ENCODE measurements around the gene FILIP1.

FILIP1 gene

GRCh38 chr6:75374961-75375400 is 118.6 kb downstream of the FILIP1 start:
- no peak for DNase-seq

- no peak for DNase-seq
These were observed 120.7 kb downstream of the FILIP1 start for GRCh38 chr6:75372884-75373283.

- DNase-seq = no peak
These were observed 123.6 kb downstream of the FILIP1 start for GRCh38 chr6:75370011-75370410.

- DNase-seq = no peak
These were observed 124.7 kb downstream of the FILIP1 start for GRCh38 chr6:75368864-75369402.

- DNase-seq = no peak
These were observed 125.3 kb downstream of the FILIP1 start for GRCh38 chr6:75368151-75368779.

GRCh38 chr6:75363304-75363703 is 130.3 kb downstream of the FILIP1 start:
- no peak for DNase-seq

GRCh38 chr6:75353644-75354043 is 140.0 kb downstream of the FILIP1 start:
- DNase-seq = no peak

- DNase-seq = no peak
These were observed 142.0 kb downstream of the FILIP1 start for GRCh38 chr6:75351570-75351969.

- no peak for DNase-seq
These were observed 142.8 kb downstream of the FILIP1 start for GRCh38 chr6:75350808-75351207.

- no peak for DNase-seq
These were observed 143.4 kb downstream of the FILIP1 start for GRCh38 chr6:75350156-75350555.

GRCh38 chr6:75349262-75349984 is 144.2 kb downstream of the FILIP1 start:
- no peak for DNase-seq

GRCh38 chr6:75348882-75349261 is 144.7 kb downstream of the FILIP1 start:
- no peak for DNase-seq

GRCh38 chr6:75347898-75348610 is 145.5 kb downstream of the FILIP1 start:
- no peak for DNase-seq

GRCh38 chr6:75345413-75345812 is 148.2 kb downstream of the FILIP1 start:
- DNase-seq = no peak

- no peak for DNase-seq
These were observed 149.1 kb downstream of the FILIP1 start for GRCh38 chr6:75344455-75344854.

GRCh38 chr6:75344021-75344420 is 149.6 kb downstream of the FILIP1 start:
- DNase-seq = no peak

- no peak for DNase-seq
These were observed 155.6 kb downstream of the FILIP1 start for GRCh38 chr6:75337835-75338580.

- no peak for DNase-seq
These were observed 159.1 kb downstream of the FILIP1 start for GRCh38 chr6:75334266-75335040.

GRCh38 chr6:75333676-75334200 is 159.9 kb downstream of the FILIP1 start:
- no peak for DNase-seq

GRCh38 chr6:75331151-75331550 is 162.4 kb downstream of the FILIP1 start:
- DNase-seq = no peak

- DNase-seq = no peak
These were observed 163.9 kb downstream of the FILIP1 start for GRCh38 chr6:75329703-75330102.

GRCh38 chr6:75327807-75328206 is 165.8 kb downstream of the FILIP1 start:
- DNase-seq = no peak
